ENCODE results near the gene PCMT1.
A peak's percentile ranks its signal among the peaks of the same experiment; 100 is the strongest.

The PCMT1 gene

DNA sequence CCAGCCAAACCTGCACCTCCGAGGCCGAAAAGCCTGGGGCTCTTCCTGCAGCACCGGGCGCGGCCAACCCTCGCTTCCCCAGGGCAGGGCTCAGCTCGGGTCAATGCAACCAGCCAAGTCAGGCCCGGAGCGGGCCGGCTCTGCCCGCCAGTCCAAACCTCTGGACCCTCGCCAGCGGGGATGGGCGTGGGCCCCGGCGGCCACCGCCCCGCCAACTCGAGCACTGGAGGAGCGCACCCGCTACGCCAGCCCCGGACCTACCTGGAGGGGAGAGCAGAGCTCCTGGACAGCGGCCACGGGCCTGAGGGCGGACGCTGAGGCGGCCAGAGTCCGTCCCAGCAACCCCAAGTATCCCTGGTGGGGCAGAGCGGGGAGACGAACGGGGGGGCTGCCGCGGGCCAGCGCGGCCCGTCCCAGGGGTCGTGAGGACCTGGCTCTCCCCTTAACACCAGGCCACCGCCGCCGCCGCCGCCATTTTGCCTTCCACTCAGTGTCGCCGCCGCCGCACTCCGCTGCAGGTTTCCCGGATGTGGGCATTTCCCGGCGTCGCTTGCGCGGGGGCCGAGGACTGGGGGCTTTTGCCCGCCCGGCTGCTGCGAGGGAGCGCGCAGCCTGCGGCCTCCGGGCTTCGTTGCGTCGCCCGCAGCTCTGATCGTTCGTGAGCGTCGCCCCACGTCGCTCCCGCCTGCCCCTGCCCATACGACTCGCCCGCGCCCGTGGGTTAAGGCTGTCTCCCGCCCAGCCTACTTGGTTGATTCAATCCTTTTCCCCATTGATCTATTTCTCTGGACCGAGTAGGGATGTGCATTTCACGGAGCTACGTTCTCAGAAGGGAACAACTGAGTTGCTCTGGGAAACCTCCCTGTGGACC is 31.7 kb upstream of the PCMT1 start, which contains the start of gene LATS1:
Gene LATS1 (minus strand): TSS at position 514 of the 871 bp plus-strand sequence. CDS start 15,975 bp downstream, outside the sequence.
- DNase-seq (ENCODE audit: insufficient read length, low spot score) = peak; percentile 47
- TF ChIP-seq, protein P1, sequence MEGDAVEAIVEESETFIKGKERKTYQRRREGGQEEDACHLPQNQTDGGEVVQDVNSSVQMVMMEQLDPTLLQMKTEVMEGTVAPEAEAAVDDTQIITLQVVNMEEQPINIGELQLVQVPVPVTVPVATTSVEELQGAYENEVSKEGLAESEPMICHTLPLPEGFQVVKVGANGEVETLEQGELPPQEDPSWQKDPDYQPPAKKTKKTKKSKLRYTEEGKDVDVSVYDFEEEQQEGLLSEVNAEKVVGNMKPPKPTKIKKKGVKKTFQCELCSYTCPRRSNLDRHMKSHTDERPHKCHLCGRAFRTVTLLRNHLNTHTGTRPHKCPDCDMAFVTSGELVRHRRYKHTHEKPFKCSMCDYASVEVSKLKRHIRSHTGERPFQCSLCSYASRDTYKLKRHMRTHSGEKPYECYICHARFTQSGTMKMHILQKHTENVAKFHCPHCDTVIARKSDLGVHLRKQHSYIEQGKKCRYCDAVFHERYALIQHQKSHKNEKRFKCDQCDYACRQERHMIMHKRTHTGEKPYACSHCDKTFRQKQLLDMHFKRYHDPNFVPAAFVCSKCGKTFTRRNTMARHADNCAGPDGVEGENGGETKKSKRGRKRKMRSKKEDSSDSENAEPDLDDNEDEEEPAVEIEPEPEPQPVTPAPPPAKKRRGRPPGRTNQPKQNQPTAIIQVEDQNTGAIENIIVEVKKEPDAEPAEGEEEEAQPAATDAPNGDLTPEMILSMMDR (IDR thresholded peaks at IDR 0.05; ENCODE audit: insufficient read depth, missing control alignments) = no peak
- FAIRE-seq = no peak

DNA sequence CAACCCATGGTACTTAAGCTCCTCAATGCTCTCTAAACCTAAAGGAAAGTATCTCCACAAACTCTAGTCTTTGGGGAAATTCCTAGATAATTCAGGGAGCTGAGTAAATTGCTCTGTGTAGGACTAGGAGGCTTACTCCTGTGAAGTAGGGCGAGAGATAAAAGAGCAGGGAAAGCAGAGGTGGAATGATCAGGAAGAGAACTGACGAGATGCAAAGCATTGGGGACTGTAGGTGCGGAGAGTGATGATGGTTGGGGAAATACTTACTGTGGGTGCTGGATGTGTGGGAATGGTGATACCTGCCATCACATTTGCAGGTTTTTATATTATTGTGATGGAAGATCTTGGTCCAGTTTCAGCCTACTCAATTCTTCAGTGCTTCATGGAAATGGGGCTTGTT is 30.0 kb upstream of the PCMT1 start:
- FAIRE-seq = no peak
- no peak for DNase-seq (ENCODE audit: insufficient read length, low spot score)
- TF ChIP-seq, protein P1 (IDR thresholded peaks at IDR 0.05; ENCODE audit: insufficient read depth, missing control alignments) = no peak

DNA sequence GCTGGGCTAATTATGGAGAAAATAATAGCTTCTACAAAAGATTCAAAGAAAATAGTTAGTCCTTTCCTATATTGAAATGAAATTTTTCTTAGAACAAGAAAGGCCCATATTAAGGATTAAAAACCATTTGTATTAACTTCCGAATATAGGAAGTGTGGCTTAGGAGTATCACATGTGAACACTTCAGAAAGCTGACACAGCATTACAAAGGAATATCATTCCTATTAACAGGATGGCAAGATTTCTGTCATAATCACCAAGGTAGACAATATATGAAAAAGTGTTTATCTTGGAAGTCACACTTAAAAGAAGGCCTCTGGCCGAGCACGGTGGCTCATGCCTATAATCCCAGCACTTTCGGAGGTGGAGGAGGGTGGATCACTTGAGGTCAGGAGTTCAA is 26.3 kb upstream of the PCMT1 start:
- TF ChIP-seq, protein P1 (IDR thresholded peaks at IDR 0.05; ENCODE audit: insufficient read depth, missing control alignments) = no peak
- DNase-seq (ENCODE audit: insufficient read length, low spot score) (no peak), FAIRE-seq (no peak)

DNA sequence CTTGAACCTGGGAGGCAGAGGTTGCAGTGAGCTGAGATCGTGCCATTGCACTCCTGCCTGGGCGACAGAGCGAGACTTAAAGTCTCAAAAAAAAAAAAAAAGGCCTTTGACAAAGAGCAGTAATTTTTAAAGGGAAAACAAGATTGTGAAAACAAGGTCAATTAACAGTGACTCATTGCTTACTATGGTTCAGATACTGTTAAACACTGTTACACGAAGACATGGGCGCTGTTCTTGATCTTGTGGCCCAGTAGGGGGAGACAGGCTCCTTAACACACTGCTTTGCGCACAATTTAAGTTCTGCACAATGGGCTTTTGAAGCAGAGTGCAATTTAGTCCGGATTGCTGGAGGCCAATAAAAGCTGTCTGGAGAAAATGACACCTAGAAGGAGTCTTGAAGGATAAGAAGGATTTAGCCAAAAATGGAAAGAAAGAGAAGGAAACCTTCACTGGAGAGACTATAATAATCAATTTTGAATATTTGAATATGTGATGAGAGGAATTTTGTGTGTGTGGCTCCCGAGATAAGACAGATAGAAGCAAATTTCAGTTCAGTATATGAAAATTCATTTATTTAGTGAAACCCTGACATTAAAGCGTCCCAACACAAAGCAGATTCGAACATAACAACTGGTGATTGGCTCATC is 25.6 kb upstream of the PCMT1 start:
- DNase-seq (ENCODE audit: insufficient read length, low spot score) (no peak), FAIRE-seq (no peak)
- TF ChIP-seq, protein P1 (IDR thresholded peaks at IDR 0.05; ENCODE audit: insufficient read depth, missing control alignments) = peak; percentile 76

DNA sequence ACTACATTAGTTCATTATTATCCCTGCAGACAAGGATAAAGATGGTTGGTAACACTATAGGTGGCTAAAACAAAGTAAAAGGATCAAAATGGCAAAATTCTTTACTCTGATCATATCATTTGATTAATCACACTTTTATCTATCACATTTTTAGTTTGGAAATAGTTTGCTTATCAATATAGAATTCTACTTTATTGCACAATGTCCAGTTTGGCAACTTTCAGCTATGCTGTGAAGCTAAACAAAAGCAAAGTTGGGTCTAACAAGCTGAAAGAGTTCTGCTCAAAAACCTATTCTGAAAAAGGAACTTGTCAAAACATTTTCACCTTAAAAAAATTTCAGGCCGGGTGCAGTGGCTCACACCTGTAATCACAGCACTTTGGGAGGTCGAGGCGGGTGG is 23.8 kb upstream of the PCMT1 start:
- DNase-seq (ENCODE audit: insufficient read length, low spot score) (no peak), FAIRE-seq (no peak)
- TF ChIP-seq, protein P1 (IDR thresholded peaks at IDR 0.05; ENCODE audit: insufficient read depth, missing control alignments) = no peak

DNA sequence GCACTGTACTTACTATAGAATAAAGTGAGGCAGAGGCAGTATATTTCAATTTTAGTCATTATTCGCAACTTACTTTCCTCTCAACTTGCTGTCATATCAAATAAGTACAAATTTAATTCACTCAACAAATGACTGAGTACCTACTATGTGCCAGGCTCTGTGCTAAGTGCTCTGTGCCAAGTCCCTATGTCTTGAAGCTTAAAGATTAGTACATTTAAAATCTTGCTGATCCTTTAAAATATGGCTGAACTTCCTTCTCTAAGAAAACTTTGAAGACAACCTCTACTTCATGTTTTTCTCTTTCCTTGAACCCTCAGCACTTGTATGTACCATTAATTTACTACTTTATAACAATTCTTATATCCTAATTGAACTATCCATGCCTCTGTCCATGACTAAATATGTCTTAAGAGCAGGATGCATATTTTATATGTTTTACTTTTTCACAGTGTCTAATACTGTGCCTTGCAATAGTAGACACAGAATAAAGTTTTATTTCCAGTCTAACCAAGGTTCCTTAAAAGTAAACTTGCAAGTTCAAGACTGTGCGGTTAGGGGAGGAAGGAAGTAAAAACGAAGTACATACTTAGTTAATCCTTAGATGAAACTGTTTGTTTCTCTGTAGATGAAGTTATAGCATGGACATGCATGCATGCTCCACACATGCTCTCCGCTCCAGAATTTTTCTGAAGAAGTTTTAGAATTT is 21.6 kb upstream of the PCMT1 start:
- FAIRE-seq (no peak), DNase-seq (ENCODE audit: insufficient read length, low spot score) (no peak)
- TF ChIP-seq, protein P1 (IDR thresholded peaks at IDR 0.05; ENCODE audit: insufficient read depth, missing control alignments) = no peak
